Measurements from ENCODE around the gene KRTAP1-1. TPM values are rescaled to one million over a fixed set of nuclear protein-coding genes. Genes with fewer than 3 reads are reported as not detected.
A peak's percentile ranks its signal among the peaks of the same experiment; 100 is the strongest.
"Not testable (repeated sequence)": the region's sequence is repeated elsewhere in the genome, so short reads cannot be mapped to it uniquely, and the experiment has no call there.

The KRTAP1-1 gene
- total RNA-seq, 1 experiment from 2014 or later: not detected

DNA sequence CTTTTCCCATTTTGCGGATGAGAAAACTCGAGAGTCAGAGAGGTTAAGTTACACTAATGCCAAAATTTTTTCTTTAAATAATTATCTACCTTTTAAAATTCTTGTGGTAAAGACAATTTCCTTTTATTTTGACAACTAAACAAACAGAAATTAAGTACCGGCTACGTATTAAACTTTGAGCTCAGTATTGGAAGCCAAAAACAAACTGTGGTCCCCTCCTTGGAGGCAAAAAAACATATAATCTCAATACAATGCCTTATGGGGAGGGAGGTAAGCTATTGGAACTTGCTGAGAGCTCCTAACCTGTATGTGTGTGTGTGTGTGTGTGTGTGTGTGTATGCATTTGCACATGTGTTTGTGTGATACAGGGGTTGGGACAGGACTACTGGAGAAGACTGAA lies 22.2 kb upstream of the KRTAP1-1 start:
- Mint-ChIP-seq H3K9me3 (ENCODE audit: unreplicated experiment) (no peaks in the 10 kb centered on the region), H3K4me1 (ENCODE audit: insufficient read depth, unreplicated experiment) (peaks cover 33% of the 10 kb centered on the region), H3K36me3 (ENCODE audit: insufficient read depth, unreplicated experiment) (peaks cover 4% of the 10 kb centered on the region), H3K27ac (ENCODE audit: low read depth, unreplicated experiment) (no peak overlapping the region), H3K27me3 (ENCODE audit: insufficient read depth, unreplicated experiment) (no peaks in the 10 kb centered on the region), H3K4me3 (ENCODE audit: unreplicated experiment) (no peak overlapping the region)
- DNase-seq (ENCODE audit: unreplicated experiment): no peak
- intact Hi-C loops (cut with micrococcal nuclease): loop anchor here (10.0 kb wide), 1 partner anchor 149 kb away; no protein-coding TSS in a partner anchor
- no TSS peak for BruUV-seq (replicated peaks)
- POLR2A ChIA-PET: interaction anchor here (0.7 kb wide), 1 partner anchor 497 kb away, joined by 5 read pairs; no protein-coding TSS in a partner anchor
- CTCF ChIA-PET: no interaction called here
- TF ChIP-seq, protein P1, sequence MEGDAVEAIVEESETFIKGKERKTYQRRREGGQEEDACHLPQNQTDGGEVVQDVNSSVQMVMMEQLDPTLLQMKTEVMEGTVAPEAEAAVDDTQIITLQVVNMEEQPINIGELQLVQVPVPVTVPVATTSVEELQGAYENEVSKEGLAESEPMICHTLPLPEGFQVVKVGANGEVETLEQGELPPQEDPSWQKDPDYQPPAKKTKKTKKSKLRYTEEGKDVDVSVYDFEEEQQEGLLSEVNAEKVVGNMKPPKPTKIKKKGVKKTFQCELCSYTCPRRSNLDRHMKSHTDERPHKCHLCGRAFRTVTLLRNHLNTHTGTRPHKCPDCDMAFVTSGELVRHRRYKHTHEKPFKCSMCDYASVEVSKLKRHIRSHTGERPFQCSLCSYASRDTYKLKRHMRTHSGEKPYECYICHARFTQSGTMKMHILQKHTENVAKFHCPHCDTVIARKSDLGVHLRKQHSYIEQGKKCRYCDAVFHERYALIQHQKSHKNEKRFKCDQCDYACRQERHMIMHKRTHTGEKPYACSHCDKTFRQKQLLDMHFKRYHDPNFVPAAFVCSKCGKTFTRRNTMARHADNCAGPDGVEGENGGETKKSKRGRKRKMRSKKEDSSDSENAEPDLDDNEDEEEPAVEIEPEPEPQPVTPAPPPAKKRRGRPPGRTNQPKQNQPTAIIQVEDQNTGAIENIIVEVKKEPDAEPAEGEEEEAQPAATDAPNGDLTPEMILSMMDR (IDR thresholded peaks at IDR 0.05; ENCODE audit: unreplicated experiment): no peak

DNA sequence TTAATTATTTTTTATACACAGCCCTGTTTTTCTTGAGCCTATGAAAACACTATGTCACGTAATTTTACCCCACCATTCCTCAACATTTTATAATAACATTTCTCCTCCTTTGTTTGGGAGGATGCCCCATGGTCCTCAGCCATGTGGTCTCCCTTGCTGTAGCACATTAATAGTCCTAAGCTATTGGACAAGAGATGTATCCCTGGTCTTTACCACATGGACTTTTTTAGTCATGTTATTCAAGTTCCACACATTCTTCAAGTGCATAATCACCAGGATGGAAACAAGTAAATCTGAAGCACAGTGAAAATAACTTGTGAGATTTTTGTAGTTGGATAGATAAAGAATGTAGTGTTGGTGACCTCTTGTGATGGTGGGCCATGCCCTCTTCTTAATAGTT lies 20.7 kb upstream of the KRTAP1-1 start:
- Mint-ChIP-seq H3K9me3 (ENCODE audit: unreplicated experiment) (no peaks in the 10 kb centered on the region), H3K4me3 (ENCODE audit: unreplicated experiment) (no peak overlapping the region), H3K36me3 (ENCODE audit: insufficient read depth, unreplicated experiment) (peaks cover 4% of the 10 kb centered on the region), H3K4me1 (ENCODE audit: insufficient read depth, unreplicated experiment) (peaks cover 33% of the 10 kb centered on the region), H3K27ac (ENCODE audit: low read depth, unreplicated experiment) (no peak overlapping the region), H3K27me3 (ENCODE audit: insufficient read depth, unreplicated experiment) (no peaks in the 10 kb centered on the region)
- BruUV-seq (replicated peaks): no TSS peak
- TF ChIP-seq, protein P1 (IDR thresholded peaks at IDR 0.05; ENCODE audit: unreplicated experiment): no peak
- no peak for DNase-seq (ENCODE audit: unreplicated experiment)
- POLR2A ChIA-PET: no interaction called here
- intact Hi-C loops (cut with micrococcal nuclease): loop anchor here (10.0 kb wide), 1 partner anchor 147 kb away; no protein-coding TSS in a partner anchor
- CTCF ChIA-PET: no interaction called here

GRCh38 chr17:41060052-41060604 lies 18.9 kb upstream of the KRTAP1-1 start, which contains the start of gene KRTAP2-3:
Gene KRTAP2-3 (minus strand): TSS chr17:41060114. CDS start chr17:41060050, 64 bp downstream.
- Mint-ChIP-seq H3K36me3 (ENCODE audit: insufficient read depth, unreplicated experiment) (no peaks in the 10 kb centered on the region), H3K9me3 (ENCODE audit: unreplicated experiment) (no peaks in the 10 kb centered on the region), H3K27me3 (ENCODE audit: insufficient read depth, unreplicated experiment) (no peaks in the 10 kb centered on the region), H3K4me3 (ENCODE audit: unreplicated experiment) (no peak within 1 kb of the TSS), H3K27ac (ENCODE audit: low read depth, unreplicated experiment) (peak within 1 kb of the TSS; percentile 32), H3K4me1 (ENCODE audit: insufficient read depth, unreplicated experiment) (peaks cover 25% of the 10 kb centered on the region)
- ChIA-PET CTCF (interaction anchor here (0.6 kb wide), 1 partner anchor 261 kb away, joined by 3 read pairs; no protein-coding TSS in a partner anchor), POLR2A (interaction anchor here (1.5 kb wide), 1 partner anchor 14 kb away, joined by 3 read pairs; no protein-coding TSS in a partner anchor)
- BruUV-seq (replicated peaks): no TSS peak
- TF ChIP-seq, protein P1 (IDR thresholded peaks at IDR 0.05; ENCODE audit: unreplicated experiment): no peak
- intact Hi-C loops (cut with micrococcal nuclease): loop anchor here (10.0 kb wide), 1 partner anchor 145 kb away; no protein-coding TSS in a partner anchor
- DNase-seq (ENCODE audit: unreplicated experiment): peak; percentile 62

- not testable (repeated sequence) for H3K36me3 Mint-ChIP-seq (ENCODE audit: insufficient read depth, unreplicated experiment); BruUV-seq (replicated peaks)
- DNase-seq (ENCODE audit: unreplicated experiment): peak; percentile 51
Measured at GRCh38 chr17:41059276-41060051, 18.2 kb upstream of the KRTAP1-1 start.

More at GRCh38 chr17:41059276-41060051, 18.2 kb upstream of the KRTAP1-1 start:
- H3K9me3 Mint-ChIP-seq (ENCODE audit: unreplicated experiment); H3K4me3 Mint-ChIP-seq (ENCODE audit: unreplicated experiment); H3K27me3 Mint-ChIP-seq (ENCODE audit: insufficient read depth, unreplicated experiment): not testable (repeated sequence)
- intact Hi-C loops (cut with micrococcal nuclease): loop anchor here (10.0 kb wide), 1 partner anchor 145 kb away; no protein-coding TSS in a partner anchor
- H3K27ac Mint-ChIP-seq (ENCODE audit: low read depth, unreplicated experiment): peak overlapping the region; percentile 21
- ChIA-PET POLR2A (interaction anchor here (0.7 to 1.5 kb wide), 3 partner anchors 15 to 484 kb away, joined by 3 to 4 read pairs (median 3); no protein-coding TSS in a partner anchor), CTCF (interaction anchor here (0.6 to 0.8 kb wide), 3 partner anchors 150 to 569 kb away, joined by 3 read pairs; no protein-coding TSS in a partner anchor)
- peaks cover 25% of the 10 kb centered on the region for H3K4me1 Mint-ChIP-seq (ENCODE audit: insufficient read depth, unreplicated experiment)
